Caki2 (cell line): Measurements from ENCODE around the gene MYMK. TPM values are rescaled to one million over a fixed set of nuclear protein-coding genes. Genes with fewer than 3 reads are reported as not detected.

Source experiments
- DNase-seq: peaks from one replicate; pipeline ENCODE4 v3.0.0-alpha.2; 2015; ENCODE audit warnings: low read depth
- in situ Hi-C: cut with HindIII; loops from 2 replicates; pipeline ENCODE4 v1.10.0; 2016; ENCODE audit warnings: low sequenced_read_pairs, low pct_unique_long_range_greater_than_20kb, mixed read lengths
- total RNA-seq: library from RNA; depleted of rRNA; stranded (reverse); fragments of >200 nt; shearing (Covaris generic); gene quantifications from 2 replicates; pipeline ENCODE4 v1.2.3, GENCODE V29; 2014; ENCODE audit warnings: low replicate concordance

MYMK gene
- total RNA-seq, 1 experiment from 2014 or later = not detected

- in situ Hi-C loops = no loop called here
- peak; percentile 25 for DNase-seq
Observed at GRCh38 chr9:133477992-133478850, 46.5 kb downstream of the MYMK start.

- no peak for DNase-seq
- in situ Hi-C loops = no loop called here
Observed at GRCh38 chr9:133477461-133477860, 47.3 kb downstream of the MYMK start.

- no peak for DNase-seq
- in situ Hi-C loops = no loop called here
Observed at GRCh38 chr9:133476941-133477340, 47.8 kb downstream of the MYMK start.

- DNase-seq = no peak
- in situ Hi-C loops = no loop called here
Observed at GRCh38 chr9:133476036-133476931, 48.5 kb downstream of the MYMK start.

- in situ Hi-C loops = no loop called here
- no peak for DNase-seq
Observed at GRCh38 chr9:133475292-133476012, 49.3 kb downstream of the MYMK start.

- in situ Hi-C loops = no loop called here
- DNase-seq = no peak
Observed at GRCh38 chr9:133474853-133475252, 49.9 kb downstream of the MYMK start.

- DNase-seq = no peak
- in situ Hi-C loops = no loop called here
Observed at GRCh38 chr9:133474215-133474614, 50.5 kb downstream of the MYMK start.

GRCh38 chr9:133473743-133474142, 51.0 kb downstream of the MYMK start:
- in situ Hi-C loops = no loop called here
- DNase-seq = no peak

- DNase-seq = no peak
- in situ Hi-C loops = no loop called here
Observed at GRCh38 chr9:133472753-133473378, 51.9 kb downstream of the MYMK start.

GRCh38 chr9:133472277-133472645, 52.5 kb downstream of the MYMK start:
- no peak for DNase-seq
- in situ Hi-C loops = no loop called here

- DNase-seq = no peak
- in situ Hi-C loops = no loop called here
Observed at GRCh38 chr9:133471551-133472276, 53.0 kb downstream of the MYMK start.

- DNase-seq = no peak
- in situ Hi-C loops = no loop called here
Observed at GRCh38 chr9:133470988-133471387, 53.8 kb downstream of the MYMK start.

GRCh38 chr9:133470427-133470924, 54.3 kb downstream of the MYMK start:
- no peak for DNase-seq
- in situ Hi-C loops = no loop called here

GRCh38 chr9:133468777-133469421, 55.9 kb downstream of the MYMK start:
- in situ Hi-C loops = loop anchor here (5.0 kb wide), 1 partner anchor 92 kb away; the partner anchor contains the start of genes STKLD1 and SURF4
- DNase-seq = no peak

- DNase-seq = no peak
- in situ Hi-C loops = loop anchor here (5.0 kb wide), 1 partner anchor 91 kb away; the partner anchor contains the start of genes STKLD1 and SURF4
Observed at GRCh38 chr9:133468374-133468773, 56.4 kb downstream of the MYMK start.

GRCh38 chr9:133467101-133467500, 57.7 kb downstream of the MYMK start:
- no peak for DNase-seq
- in situ Hi-C loops = loop anchor here (5.0 kb wide), 1 partner anchor 90 kb away; the partner anchor contains the start of genes STKLD1 and SURF4

GRCh38 chr9:133465984-133466383, 58.8 kb downstream of the MYMK start:
- DNase-seq = no peak
- in situ Hi-C loops = loop anchor here (5.0 kb wide), 1 partner anchor 89 kb away; the partner anchor contains the start of genes STKLD1 and SURF4
